Neuronal stem cell (in vitro differentiated cells): ENCODE measurements around the gene REXO1.

Experiments used
- DNase-seq: peaks from one replicate; pipeline ENCODE4 v3.0.0-alpha.2; 2013; ENCODE audit warnings: low spot score
- H2AFZ ChIP-seq: one replicate; pipeline ENCODE4 v1.6.1; 2013; ENCODE audit warnings: mild to moderate bottlenecking, low read length, inconsistent platforms
- H2AK5ac ChIP-seq: 2 replicates; pipeline ENCODE4 v1.6.1; 2013; ENCODE audit warnings: low read depth, mild to moderate bottlenecking, inconsistent platforms, low read length, moderate library complexity, mixed read lengths
- H2BK120ac ChIP-seq: 2 replicates; pipeline ENCODE4 v1.6.1; 2013; ENCODE audit warnings: low read depth, mild to moderate bottlenecking, inconsistent platforms, low read length, moderate library complexity, mixed read lengths
- H2BK12ac ChIP-seq: one replicate; pipeline ENCODE4 v1.6.1; 2013; ENCODE audit warnings: low read length, inconsistent platforms
- H2BK15ac ChIP-seq: 2 replicates; pipeline ENCODE4 v1.6.1; 2013; ENCODE audit warnings: mild to moderate bottlenecking, low read length, inconsistent platforms, mixed read lengths
- H2BK5ac ChIP-seq: one replicate; pipeline ENCODE4 v1.6.1; 2013; ENCODE audit warnings: inconsistent platforms, mild to moderate bottlenecking, low read length, moderate library complexity
- H3K14ac ChIP-seq: one replicate; pipeline ENCODE4 v1.6.1; 2013; ENCODE audit warnings: low read length, inconsistent platforms
- H3K18ac ChIP-seq: 2 replicates; pipeline ENCODE4 v1.6.1; 2013; ENCODE audit warnings: low read length, inconsistent platforms
- H3K23ac ChIP-seq: 2 replicates; pipeline ENCODE4 v1.6.1; 2013; ENCODE audit warnings: low read depth, mild to moderate bottlenecking, mixed read lengths, low read length, inconsistent platforms; ENCODE audit not compliant: poor library complexity
- H3K27ac ChIP-seq: replicated peaks from 3 replicates; pipeline ENCODE4 v1.5.1; 2013; ENCODE audit warnings: low read length, inconsistent platforms
- H3K27me3 ChIP-seq, 3 experiments: 2 replicates each; pipeline ENCODE4 v1.6.1; 2013; ENCODE audit warnings: low read length in 3 of 3, mild to moderate bottlenecking in 2 of 3, inconsistent platforms in 1 of 3, low read depth in 1 of 3, mixed read lengths in 1 of 3, moderate library complexity in 1 of 3; ENCODE audit not compliant: control insufficient read depth in 3 of 3, insufficient read depth in 3 of 3
- H3K36me3 ChIP-seq, 2 donors: replicated peaks in 1 of 2; 2 replicates each; pipeline ENCODE4 v1.6.1; 2013; ENCODE audit warnings: low read length in 2 of 2; ENCODE audit not compliant: control insufficient read depth in 2 of 2, insufficient read depth in 2 of 2
- H3K4ac ChIP-seq: 2 replicates; pipeline ENCODE4 v1.6.1; 2013; ENCODE audit warnings: inconsistent platforms, mild to moderate bottlenecking, low read length, moderate library complexity
- H3K4me1 ChIP-seq, 2 donors: 1 replicate in 1 of 2; 2 replicates in 1 of 2; pipeline ENCODE4 v1.6.1; 2013; ENCODE audit warnings: low read length in 2 of 2, low read depth in 1 of 2; ENCODE audit not compliant: control insufficient read depth in 2 of 2, insufficient read depth in 1 of 2
- H3K4me2 ChIP-seq: one replicate; pipeline ENCODE4 v1.6.1; 2013; ENCODE audit warnings: mild to moderate bottlenecking, low read length, inconsistent platforms; ENCODE audit not compliant: insufficient read depth, poor library complexity, severe bottlenecking
- H3K4me3 ChIP-seq, 2 donors: 2 replicates each; pipeline ENCODE4 v1.5.1; 2013; ENCODE audit warnings: low read length in 2 of 2, mild to moderate bottlenecking in 2 of 2, inconsistent platforms in 1 of 2, moderate library complexity in 1 of 2
- H3K79me1 ChIP-seq: one replicate; pipeline ENCODE4 v1.6.1; 2013; ENCODE audit warnings: low read depth, mild to moderate bottlenecking, inconsistent platforms, low read length, moderate library complexity
- H3K9ac ChIP-seq: one replicate; pipeline ENCODE4 v1.6.1; 2013; ENCODE audit warnings: mild to moderate bottlenecking, low read depth, low read length, inconsistent platforms; ENCODE audit not compliant: poor library complexity
- H3K9me3 ChIP-seq, 2 donors: replicated peaks in 1 of 2; 2 replicates each; pipeline versions ENCODE3 to v1.6.1; 2013; ENCODE audit warnings: low read length in 2 of 2, mild to moderate bottlenecking in 2 of 2, inconsistent platforms in 1 of 2, low read depth in 1 of 2, mixed read lengths in 1 of 2, moderate library complexity in 1 of 2; ENCODE audit not compliant: control insufficient read depth in 2 of 2, insufficient read depth in 1 of 2
- H4K8ac ChIP-seq: one replicate; pipeline ENCODE4 v1.6.1; 2013; ENCODE audit warnings: low read depth, mild to moderate bottlenecking, inconsistent platforms, low read length, moderate library complexity
- H4K91ac ChIP-seq: one replicate; pipeline ENCODE4 v1.6.1; 2013; ENCODE audit warnings: low read length, low read depth, mild to moderate bottlenecking, inconsistent platforms; ENCODE audit not compliant: poor library complexity
- WGBS, 2 donors: extraction: QIAGEN DNeasy Blood & Tissue Kit; methylation state at CpG; one replicate each; pipeline ENCODE4 v1.1.7; 2013; ENCODE audit warnings: missing lambda C conversion rate in 2 of 2, mixed read lengths in 1 of 2; ENCODE audit not compliant: insufficient read length in 2 of 2, insufficient replicate concordance in 1 of 2; ENCODE audit errors: extremely low coverage in 2 of 2; 5-methylcytosine and 5-hydroxymethylcytosine counted together

REXO1 gene

DNA sequence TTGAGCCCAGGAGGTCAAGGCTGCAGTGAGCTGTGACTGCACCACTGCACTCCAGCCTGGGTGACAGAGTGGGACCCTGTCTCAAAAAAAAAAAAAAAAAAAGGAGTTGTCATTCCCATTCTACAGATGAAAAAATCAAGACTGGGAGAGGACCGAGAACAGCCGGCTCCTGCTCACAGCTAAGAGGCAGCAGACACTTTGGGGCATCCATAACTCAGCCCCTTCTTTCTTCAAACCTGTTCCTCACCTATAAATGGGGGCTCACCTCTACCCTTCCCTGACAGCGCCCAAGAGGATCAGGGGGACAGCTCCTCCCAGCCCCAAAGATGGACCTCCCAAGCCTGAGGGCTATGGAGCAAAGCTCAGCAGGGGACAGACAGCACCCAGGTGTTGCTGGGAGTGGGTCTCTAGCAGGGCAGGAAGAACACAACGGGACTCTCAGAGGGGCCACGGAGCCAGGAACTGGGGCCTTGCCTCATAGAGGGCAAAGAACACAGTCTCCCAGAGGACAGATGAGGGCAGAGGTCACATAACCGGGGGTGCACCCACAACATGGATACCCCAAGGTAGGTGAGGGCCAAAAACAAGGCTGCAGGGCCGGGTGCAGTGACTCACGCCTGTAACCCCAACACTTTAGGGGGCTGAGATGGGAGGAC lies 18.5 kb upstream of the REXO1 start:
- no peak overlapping the region for H3K4me3 ChIP-seq
- no peak overlapping the region for H3K4me2 ChIP-seq
- H2BK12ac ChIP-seq = no peak overlapping the region
- H3K14ac ChIP-seq = no peak overlapping the region
- H3K27ac ChIP-seq = no peak overlapping the region
- H3K4me1 ChIP-seq = peaks cover 6 to 14% of the 10 kb centered on the region in 2 donors
- H3K79me1 ChIP-seq = peaks cover 11% of the 10 kb centered on the region
- H3K4ac ChIP-seq = no peak overlapping the region
- H3K9me3 ChIP-seq = peaks cover 0 to 2% of the 10 kb centered on the region in 2 donors
- no peak overlapping the region for H2BK15ac ChIP-seq
- H2BK120ac ChIP-seq = no peak overlapping the region
- no peak overlapping the region for H2AFZ ChIP-seq
- H3K9ac ChIP-seq = peak overlapping the region; percentile 3
- H2BK5ac ChIP-seq = no peak overlapping the region
- H3K27me3 ChIP-seq = peaks cover 0 to 11% (median 8%) of the 10 kb centered on the region in 3 experiments
- H2AK5ac ChIP-seq = peak overlapping the region; percentile 14
- no peak for DNase-seq
- H3K36me3 ChIP-seq = peaks cover 3 to 9% of the 10 kb centered on the region in 2 donors
- no peak overlapping the region for H3K18ac ChIP-seq
- H4K91ac ChIP-seq = no peak overlapping the region
- H4K8ac ChIP-seq = no peak overlapping the region
- WGBS, 2 donors = no CpG with 5 or more reads among the region's 8 CpGs
- no peak overlapping the region for H3K23ac ChIP-seq

DNA sequence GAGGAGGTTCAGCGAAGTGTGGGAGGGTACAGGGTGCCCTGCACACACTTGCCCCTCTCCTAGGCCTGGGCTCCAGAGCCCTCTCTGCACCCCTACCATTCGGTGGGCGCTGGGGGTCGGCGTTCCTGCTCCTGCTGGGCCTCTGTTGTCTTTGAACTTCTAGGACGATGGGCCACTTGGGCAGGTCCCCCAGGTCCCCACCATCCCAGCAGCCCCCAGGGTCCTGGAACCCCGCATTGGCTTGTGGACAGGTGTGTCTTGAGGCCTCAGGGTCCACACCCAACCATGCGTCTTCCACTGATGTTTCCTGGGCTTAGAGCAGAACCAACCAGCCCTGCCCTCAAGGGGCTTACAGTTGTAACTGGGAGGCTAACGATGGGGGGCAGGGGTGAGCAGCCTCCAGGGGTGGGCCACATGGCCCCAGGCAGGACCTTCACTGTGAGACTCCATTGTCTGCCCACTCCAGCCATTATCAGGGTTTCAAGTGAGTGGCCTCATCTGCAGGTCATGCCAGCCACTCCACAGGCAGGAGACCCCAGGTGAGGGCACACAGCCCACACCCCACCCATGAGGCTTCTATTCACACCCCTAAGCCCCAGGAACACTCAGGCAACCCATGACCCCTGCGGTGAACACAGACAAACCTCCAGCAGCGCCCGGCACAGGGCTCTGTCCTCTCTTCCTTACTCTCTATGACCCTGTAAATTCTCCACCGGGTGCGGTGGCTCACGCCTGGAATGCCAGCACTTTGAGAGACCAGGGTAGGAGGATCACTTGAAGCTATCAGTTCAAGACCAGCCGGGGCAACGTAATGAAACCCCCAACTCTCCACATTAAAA lies 17.1 kb upstream of the REXO1 start:
- Histone ChIP-seq H3K9me3 (no peaks in the 10 kb centered on the region), H2BK15ac (peak overlapping the region; percentile 53), H3K23ac (peak overlapping the region; percentile 91), H3K27me3 (peaks cover 7 to 25% (median 19%) of the 10 kb centered on the region in 3 experiments), H2AFZ (peak overlapping the region; percentile 97), H3K18ac (peak overlapping the region; percentile 97), H2AK5ac (peak overlapping the region; percentile 100), H3K4me1 (peaks cover 13 to 27% of the 10 kb centered on the region in 2 donors), H2BK12ac (peak overlapping the region; percentile 94), H3K27ac (peak overlapping the region; percentile 83), H4K8ac (peak overlapping the region; percentile 82), H2BK120ac (peak overlapping the region; percentile 97), H3K9ac (peak overlapping the region; percentile 91), H3K36me3 (peaks cover 0 to 3% of the 10 kb centered on the region in 2 donors), H3K79me1 (peaks cover 10% of the 10 kb centered on the region), H3K4ac (peak overlapping the region; percentile 76), H3K14ac (peak overlapping the region; percentile 1), H3K4me3 (peak overlapping the region; percentile 61 to 71), H3K4me2 (peak overlapping the region; percentile 93), H2BK5ac (peak overlapping the region; percentile 99), H4K91ac (peak overlapping the region; percentile 72)
- WGBS, 2 donors = no CpG with 5 or more reads among the region's 17 CpGs
- no peak for DNase-seq

DNA sequence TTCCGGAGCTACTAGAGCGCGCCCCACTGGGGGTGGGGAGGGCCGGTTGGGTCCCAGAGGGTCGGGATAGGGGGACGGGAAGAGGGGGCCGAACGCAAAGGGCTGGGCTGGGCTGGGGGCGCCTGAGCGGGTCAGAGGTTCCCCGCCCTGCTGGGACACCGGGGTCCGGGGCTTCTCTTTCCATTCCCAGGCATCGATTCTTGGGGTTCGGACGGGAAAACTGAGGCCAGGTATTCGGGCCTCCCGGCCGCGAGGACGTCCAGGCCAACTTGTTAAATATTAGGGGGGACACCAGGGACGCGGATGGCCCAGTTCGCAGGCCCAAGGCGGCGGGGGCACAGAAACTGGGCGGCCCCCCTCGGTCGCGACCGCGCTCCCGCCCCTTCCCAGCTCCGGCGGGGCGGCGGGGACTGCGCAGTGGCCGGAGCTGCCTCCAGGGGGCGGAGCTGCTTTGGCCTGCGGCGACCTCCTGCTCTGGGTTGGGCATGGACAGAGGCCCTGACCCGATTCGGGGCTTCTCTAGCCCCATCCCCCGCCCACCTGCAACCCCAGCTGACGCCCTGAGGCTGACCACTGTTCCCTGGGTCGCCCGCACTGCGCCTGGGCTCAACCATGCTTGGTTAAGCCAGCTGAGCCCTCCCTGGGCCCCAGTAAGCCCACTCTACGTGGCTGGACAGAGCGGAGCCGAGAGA lies 16.3 kb upstream of the REXO1 start:
- peaks cover 7 to 32% (median 22%) of the 10 kb centered on the region in 3 experiments for H3K27me3 ChIP-seq
- peak; percentile 74 for DNase-seq
- H2BK15ac ChIP-seq = peak overlapping the region; percentile 53
- H2AK5ac ChIP-seq = peak overlapping the region; percentile 100
- H2BK12ac ChIP-seq = peak overlapping the region; percentile 94
- no peaks in the 10 kb centered on the region for H3K36me3 ChIP-seq
- peak overlapping the region; percentile 93 for H3K4me2 ChIP-seq
- peak overlapping the region; percentile 76 for H3K4ac ChIP-seq
- H3K23ac ChIP-seq = peak overlapping the region; percentile 91
- peaks cover 19 to 34% of the 10 kb centered on the region in 2 donors for H3K4me1 ChIP-seq
- peak overlapping the region; percentile 99 for H2BK5ac ChIP-seq
- H4K8ac ChIP-seq = peak overlapping the region; percentile 82
- H3K14ac ChIP-seq = no peak overlapping the region
- peak overlapping the region; percentile 72 for H4K91ac ChIP-seq
- H3K27ac ChIP-seq = peak overlapping the region; percentile 83
- peak overlapping the region; percentile 97 for H2BK120ac ChIP-seq
- peaks cover 8% of the 10 kb centered on the region for H3K79me1 ChIP-seq
- no CpG with 5 or more reads among the region's 52 CpGs for WGBS, 2 donors
- peak overlapping the region; percentile 71 to 80 for H3K4me3 ChIP-seq
- H3K9ac ChIP-seq = peak overlapping the region; percentile 91
- peak overlapping the region; percentile 97 for H2AFZ ChIP-seq
- H3K9me3 ChIP-seq = no peaks in the 10 kb centered on the region
- H3K18ac ChIP-seq = peak overlapping the region; percentile 97
